KMS-11 (cell line): ENCODE results near the gene FRMD4A.

Source experiments
- H2AFZ ChIP-seq: fragments of 200-600 bp; sonication (generic); 2 replicates; pipeline ENCODE4 v1.6.1; 2016; ENCODE audit warnings: antibody characterized with exemption, mixed run types, low read depth
- H3K27ac ChIP-seq: fragments of 200-600 bp; sonication (generic); 2 replicates; pipeline ENCODE4 v1.6.1; 2016; ENCODE audit warnings: mild to moderate bottlenecking, mixed run types
- H3K27me3 ChIP-seq: fragments of 200-600 bp; sonication (generic); 2 replicates; pipeline ENCODE4 v1.6.1; 2017; ENCODE audit warnings: mild to moderate bottlenecking, low read depth, mixed run types, moderate library complexity; ENCODE audit not compliant: insufficient read depth
- H3K36me3 ChIP-seq: fragments of 200-600 bp; sonication (generic); 2 replicates; pipeline ENCODE4 v1.6.1; 2017; ENCODE audit warnings: mild to moderate bottlenecking, mixed run types; ENCODE audit not compliant: insufficient read depth
- H3K4me1 ChIP-seq: fragments of 200-600 bp; sonication (generic); 2 replicates; pipeline ENCODE4 v1.6.1; 2016; ENCODE audit warnings: mild to moderate bottlenecking, low read depth, mixed run types; ENCODE audit not compliant: poor library complexity, severe bottlenecking
- H3K4me2 ChIP-seq: fragments of 200-600 bp; sonication (generic); 2 replicates; pipeline ENCODE4 v1.7.0; 2016; ENCODE audit warnings: mild to moderate bottlenecking, mixed run types
- H3K4me3 ChIP-seq: fragments of 200-600 bp; sonication (generic); IDR thresholded peaks from 2 replicates; pipeline ENCODE4 v1.6.1; 2017; ENCODE audit warnings: low read depth, low read length, mixed read lengths; ENCODE audit not compliant: insufficient read depth
- H3K79me2 ChIP-seq: fragments of 200-600 bp; sonication (generic); 2 replicates; pipeline ENCODE4 v1.6.1; 2016; ENCODE audit warnings: low read depth, mixed run types; ENCODE audit not compliant: insufficient read depth
- H3K9ac ChIP-seq: fragments of 200-600 bp; sonication (generic); 2 replicates; pipeline ENCODE4 v1.6.1; 2016; ENCODE audit warnings: mild to moderate bottlenecking, mixed run types
- H4K20me1 ChIP-seq: fragments of 200-600 bp; sonication (generic); 2 replicates; pipeline ENCODE4 v1.6.1; 2016; ENCODE audit warnings: mild to moderate bottlenecking, mixed run types; ENCODE audit not compliant: insufficient read depth
- CTCF ChIP-seq: fragments of 200-600 bp; sonication (generic); conservative IDR thresholded peaks from 2 replicates; pipeline ENCODE4 v1.6.1; 2017; ENCODE audit warnings: low read depth, mild to moderate bottlenecking, antibody characterized with exemption, low read length, moderate library complexity, mixed read lengths

Gene FRMD4A

DNA sequence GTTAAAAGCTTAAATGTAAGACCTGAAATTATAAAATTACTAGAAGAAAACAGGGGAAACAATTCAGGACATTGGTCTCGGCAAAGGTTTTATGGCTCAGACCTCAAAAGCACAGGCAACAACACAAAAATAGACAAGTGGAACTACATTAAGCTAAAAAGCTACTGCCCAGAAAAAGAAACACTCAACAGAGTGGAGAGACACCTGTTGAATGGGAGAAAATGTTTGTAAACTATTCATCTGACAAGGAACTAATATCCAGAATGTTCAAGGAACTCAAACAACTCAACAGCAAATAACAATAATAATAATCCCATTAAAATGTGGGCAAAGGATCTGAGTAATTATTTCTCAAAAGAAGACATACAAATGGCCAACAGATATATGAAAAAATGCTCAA, 170.4 kb downstream of the FRMD4A start:
- TF ChIP-seq CTCF: no peak
- Histone ChIP-seq H3K9ac (no peak overlapping the region), H3K79me2 (no peaks in the 10 kb centered on the region), H4K20me1 (no peaks in the 10 kb centered on the region), H3K36me3 (no peaks in the 10 kb centered on the region), H2AFZ (no peak overlapping the region), H3K27ac (no peak overlapping the region), H3K4me3 (no peak overlapping the region), H3K4me1 (no peaks in the 10 kb centered on the region), H3K4me2 (no peak overlapping the region), H3K27me3 (no peaks in the 10 kb centered on the region)

- no peaks in the 10 kb centered on the region for H3K36me3 ChIP-seq
- no peak overlapping the region for H3K9ac ChIP-seq
- no peaks in the 10 kb centered on the region for H3K27me3 ChIP-seq
- H3K4me2 ChIP-seq: no peak overlapping the region
- no peaks in the 10 kb centered on the region for H3K4me1 ChIP-seq
- no peak overlapping the region for H3K4me3 ChIP-seq
- TF ChIP-seq CTCF: no peak
- no peak overlapping the region for H2AFZ ChIP-seq
- H4K20me1 ChIP-seq: no peaks in the 10 kb centered on the region
- no peak overlapping the region for H3K27ac ChIP-seq
- no peaks in the 10 kb centered on the region for H3K79me2 ChIP-seq
These were observed 172.1 kb downstream of the FRMD4A start for GRCh38 chr10:14158575-14158974.

DNA sequence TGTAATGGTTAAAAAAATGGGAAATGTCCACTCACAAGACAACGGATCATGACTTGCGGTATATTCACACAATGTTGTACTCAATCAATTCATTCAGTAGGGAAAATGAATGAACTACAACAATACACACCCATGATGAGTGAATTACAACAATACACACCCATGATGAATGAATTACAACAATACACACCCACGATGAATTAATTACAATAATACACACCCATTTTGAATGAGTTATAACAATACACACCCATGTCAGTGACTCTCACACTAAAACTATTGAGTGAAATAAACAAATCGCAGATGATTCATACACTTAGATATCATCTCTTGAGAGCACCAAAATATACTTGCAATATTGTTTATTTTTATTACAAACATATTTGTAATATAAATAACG, 174.6 kb downstream of the FRMD4A start:
- no peaks in the 10 kb centered on the region for H3K27me3 ChIP-seq

GRCh38 chr10:14153570-14154055, 177.1 kb downstream of the FRMD4A start:
- H4K20me1 ChIP-seq: no peaks in the 10 kb centered on the region
- H3K9ac ChIP-seq: no peak overlapping the region
- H3K4me2 ChIP-seq: no peak overlapping the region
- H2AFZ ChIP-seq: no peak overlapping the region
- no peaks in the 10 kb centered on the region for H3K27me3 ChIP-seq
- H3K79me2 ChIP-seq: no peaks in the 10 kb centered on the region
- no peak for TF ChIP-seq CTCF
- no peak overlapping the region for H3K27ac ChIP-seq
- no peaks in the 10 kb centered on the region for H3K36me3 ChIP-seq
- no peaks in the 10 kb centered on the region for H3K4me1 ChIP-seq
- no peak overlapping the region for H3K4me3 ChIP-seq

More for the DNA sequence above, 174.6 kb downstream of the FRMD4A start:
- Histone ChIP-seq H3K27ac (no peak overlapping the region), H3K4me3 (no peak overlapping the region), H4K20me1 (no peaks in the 10 kb centered on the region), H3K9ac (no peak overlapping the region), H3K79me2 (no peaks in the 10 kb centered on the region), H3K4me2 (no peak overlapping the region), H3K4me1 (no peaks in the 10 kb centered on the region), H3K36me3 (no peaks in the 10 kb centered on the region), H2AFZ (no peak overlapping the region)
- no peak for TF ChIP-seq CTCF
